ENCODE results near the gene KCND1. TPM values are rescaled to one million over a fixed set of nuclear protein-coding genes. Genes with fewer than 3 reads are reported as not detected.

KCND1 gene
- total RNA-seq, 3 donors from 2014 or later (not counting 1 experiment from before 2014, with no cell fraction given), result 2.7 to 3.6 (median 3.0) TPM

- intact Hi-C loops (cut with micrococcal nuclease), result no loop called here
- 98% methylated on average over 28 of the region's 28 CpGs for WGBS (ENCODE audit: insufficient coverage)
- no peak overlapping the region for H3K4me3 ChIP-seq (ENCODE audit: low read length)
- H3K27ac ChIP-seq (ENCODE audit: low read length), result no peak overlapping the region
- H3K9me3 ChIP-seq (ENCODE audit: control insufficient read depth, insufficient read depth, low read length), result no peaks in the 10 kb centered on the region
- peaks cover 3% of the 10 kb centered on the region for H3K36me3 ChIP-seq (ENCODE audit: control insufficient read depth, insufficient read depth, low read length)
- no peak for ATAC-seq
- H3K27ac Mint-ChIP-seq, result no peak overlapping the region
- H3K27me3 Mint-ChIP-seq (ENCODE audit: low read depth in 2 of 2), result peaks cover 0 to 6% of the 10 kb centered on the region in 2 donors
- TF ChIP-seq, protein P1, sequence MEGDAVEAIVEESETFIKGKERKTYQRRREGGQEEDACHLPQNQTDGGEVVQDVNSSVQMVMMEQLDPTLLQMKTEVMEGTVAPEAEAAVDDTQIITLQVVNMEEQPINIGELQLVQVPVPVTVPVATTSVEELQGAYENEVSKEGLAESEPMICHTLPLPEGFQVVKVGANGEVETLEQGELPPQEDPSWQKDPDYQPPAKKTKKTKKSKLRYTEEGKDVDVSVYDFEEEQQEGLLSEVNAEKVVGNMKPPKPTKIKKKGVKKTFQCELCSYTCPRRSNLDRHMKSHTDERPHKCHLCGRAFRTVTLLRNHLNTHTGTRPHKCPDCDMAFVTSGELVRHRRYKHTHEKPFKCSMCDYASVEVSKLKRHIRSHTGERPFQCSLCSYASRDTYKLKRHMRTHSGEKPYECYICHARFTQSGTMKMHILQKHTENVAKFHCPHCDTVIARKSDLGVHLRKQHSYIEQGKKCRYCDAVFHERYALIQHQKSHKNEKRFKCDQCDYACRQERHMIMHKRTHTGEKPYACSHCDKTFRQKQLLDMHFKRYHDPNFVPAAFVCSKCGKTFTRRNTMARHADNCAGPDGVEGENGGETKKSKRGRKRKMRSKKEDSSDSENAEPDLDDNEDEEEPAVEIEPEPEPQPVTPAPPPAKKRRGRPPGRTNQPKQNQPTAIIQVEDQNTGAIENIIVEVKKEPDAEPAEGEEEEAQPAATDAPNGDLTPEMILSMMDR (IDR thresholded peaks at IDR 0.05), result no peak
- no peak overlapping the region for H3K4me3 Mint-ChIP-seq
- no peak for DNase-seq
- no peaks in the 10 kb centered on the region for H3K36me3 Mint-ChIP-seq
- no peaks in the 10 kb centered on the region for H3K9me3 Mint-ChIP-seq
- peaks cover 0 to 31% of the 10 kb centered on the region in 2 donors for H3K4me1 Mint-ChIP-seq
- peaks cover 15% of the 10 kb centered on the region for H3K4me1 ChIP-seq (ENCODE audit: control insufficient read depth, insufficient read depth, low read length)
- no peaks in the 10 kb centered on the region for H3K27me3 ChIP-seq (ENCODE audit: control insufficient read depth, insufficient read depth, low read length)
These were observed 2.2 kb downstream of the KCND1 start for GRCh38 chrX:48969471-48969870.

DNA sequence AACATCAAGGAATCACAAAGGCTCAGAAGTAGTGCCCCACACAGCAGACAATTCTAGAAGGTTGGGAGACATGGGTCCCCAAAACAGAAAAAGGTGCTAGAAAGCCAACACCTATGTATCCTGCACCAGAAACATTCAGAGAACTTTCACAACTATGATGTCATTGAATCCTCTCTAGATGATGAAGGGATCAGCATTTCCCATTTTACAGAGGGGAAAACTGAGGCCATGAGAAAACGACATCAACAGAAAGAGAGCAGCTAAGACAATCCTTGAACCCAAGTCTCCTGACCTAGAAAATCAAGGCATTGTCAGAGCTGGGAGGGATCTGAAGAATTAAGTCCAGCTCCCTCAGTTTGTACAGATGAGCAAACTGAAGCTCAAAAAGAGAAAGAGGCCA lies 3.3 kb downstream of the KCND1 start:
- no peak overlapping the region for H3K4me3 Mint-ChIP-seq
- 86% methylated on average over 1 of the region's 1 CpG for WGBS (ENCODE audit: insufficient coverage)
- H3K36me3 Mint-ChIP-seq, result no peaks in the 10 kb centered on the region
- Histone ChIP-seq H3K4me1 (ENCODE audit: control insufficient read depth, insufficient read depth, low read length) (peaks cover 15% of the 10 kb centered on the region), H3K9me3 (ENCODE audit: control insufficient read depth, insufficient read depth, low read length) (no peaks in the 10 kb centered on the region), H3K27me3 (ENCODE audit: control insufficient read depth, insufficient read depth, low read length) (no peaks in the 10 kb centered on the region), H3K36me3 (ENCODE audit: control insufficient read depth, insufficient read depth, low read length) (no peaks in the 10 kb centered on the region), H3K27ac (ENCODE audit: low read length) (no peak overlapping the region), H3K4me3 (ENCODE audit: low read length) (no peak overlapping the region)
- H3K4me1 Mint-ChIP-seq, result peaks cover 0 to 30% of the 10 kb centered on the region in 2 donors
- H3K27ac Mint-ChIP-seq, result no peak overlapping the region
- H3K9me3 Mint-ChIP-seq, result no peaks in the 10 kb centered on the region
- no peak for DNase-seq
- peaks cover 0 to 6% of the 10 kb centered on the region in 2 donors for H3K27me3 Mint-ChIP-seq (ENCODE audit: low read depth in 2 of 2)
- no peak for ATAC-seq
- intact Hi-C loops (cut with micrococcal nuclease), result no loop called here
- TF ChIP-seq, protein P1 (IDR thresholded peaks at IDR 0.05), result no peak

DNA sequence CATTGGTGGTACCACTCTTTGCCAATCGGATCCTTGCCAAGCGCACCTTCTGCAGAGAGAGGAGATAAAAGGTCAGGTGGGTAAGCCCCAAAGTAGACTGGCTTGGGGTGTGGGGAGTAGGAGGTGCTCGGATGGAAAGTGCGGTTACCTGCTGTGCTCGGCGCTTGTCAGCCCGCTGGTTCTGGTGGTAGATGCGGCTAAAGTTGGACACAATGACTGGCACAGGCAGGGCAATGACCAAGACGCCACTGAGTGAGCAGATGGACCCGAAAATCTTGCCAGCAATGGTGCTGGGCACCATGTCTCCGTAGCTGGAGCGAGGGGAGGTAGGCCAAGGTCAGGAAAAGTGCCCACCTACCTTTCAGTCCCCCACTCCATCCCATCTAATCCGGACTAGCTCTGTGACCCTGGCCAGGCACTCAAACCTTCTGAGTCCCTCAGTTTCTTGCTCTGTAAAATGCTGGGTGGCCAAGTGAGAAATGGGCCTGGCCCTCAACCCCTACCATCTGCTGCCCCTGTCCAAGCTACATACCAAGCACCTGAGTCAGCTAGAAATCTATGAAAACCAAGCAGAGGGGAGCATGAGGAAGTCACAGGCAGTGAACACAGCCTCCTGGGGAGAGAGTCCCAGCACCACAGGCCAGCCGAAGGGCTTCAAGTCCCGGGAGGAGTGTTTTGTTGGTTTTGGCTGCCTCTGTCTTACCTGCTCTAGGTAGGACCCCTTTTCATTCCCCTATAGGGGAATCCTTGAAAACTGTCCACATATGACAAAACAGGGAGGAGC lies 4.7 kb downstream of the KCND1 start:
- Histone ChIP-seq H3K9me3 (ENCODE audit: control insufficient read depth, insufficient read depth, low read length) (no peaks in the 10 kb centered on the region), H3K4me3 (ENCODE audit: low read length) (no peak overlapping the region), H3K36me3 (ENCODE audit: control insufficient read depth, insufficient read depth, low read length) (no peaks in the 10 kb centered on the region), H3K4me1 (ENCODE audit: control insufficient read depth, insufficient read depth, low read length) (peaks cover 10% of the 10 kb centered on the region), H3K27ac (ENCODE audit: low read length) (no peak overlapping the region), H3K27me3 (ENCODE audit: control insufficient read depth, insufficient read depth, low read length) (no peaks in the 10 kb centered on the region)
- no peaks in the 10 kb centered on the region for H3K36me3 Mint-ChIP-seq
- H3K27me3 Mint-ChIP-seq (ENCODE audit: low read depth in 2 of 2), result peaks cover 0 to 6% of the 10 kb centered on the region in 2 donors
- H3K9me3 Mint-ChIP-seq, result no peaks in the 10 kb centered on the region
- DNase-seq (no peak), ATAC-seq (no peak)
- intact Hi-C loops (cut with micrococcal nuclease), result no loop called here
- H3K4me1 Mint-ChIP-seq, result peaks cover 0 to 17% of the 10 kb centered on the region in 2 donors
- H3K4me3 Mint-ChIP-seq, result no peak overlapping the region
- TF ChIP-seq, protein P1 (IDR thresholded peaks at IDR 0.05), result no peak
- 96% methylated on average over 14 of the region's 15 CpGs for WGBS (ENCODE audit: insufficient coverage)
- no peak overlapping the region for H3K27ac Mint-ChIP-seq

Measured in natural killer cell (primary cell).